ENCODE results near the gene UNC5C. TPM values are rescaled to one million over a fixed set of nuclear protein-coding genes. Genes with fewer than 3 reads are reported as not detected.

The UNC5C gene
- total RNA-seq, 1 experiment from 2014 or later = not detected

GRCh38 chr4:95250544-95251137, 298.1 kb downstream of the UNC5C start:
- Mint-ChIP-seq H3K36me3 (ENCODE audit: insufficient read depth, unreplicated experiment) (no peaks in the 10 kb centered on the region), H3K27ac (ENCODE audit: unreplicated experiment) (no peak overlapping the region), H3K4me3 (ENCODE audit: unreplicated experiment) (no peak overlapping the region), H3K4me1 (ENCODE audit: low read depth, unreplicated experiment) (no peaks in the 10 kb centered on the region), H3K27me3 (ENCODE audit: insufficient read depth, unreplicated experiment) (no peaks in the 10 kb centered on the region), H3K9me3 (ENCODE audit: unreplicated experiment) (no peaks in the 10 kb centered on the region)
- H3K4me3 ChIP-seq (ENCODE audit: low read depth, low read length) = no peak overlapping the region
- CTCF ChIA-PET = no interaction called here
- DNase-seq = no peak
- H3K9me3 ChIP-seq = no peaks in the 10 kb centered on the region
- BruUV-seq (replicated peaks) = no TSS peak
- POLR2A ChIA-PET = no interaction called here
- H3K4me1 ChIP-seq = peaks cover 10% of the 10 kb centered on the region
- H3K36me3 ChIP-seq (ENCODE audit: control insufficient read depth, insufficient read depth, low read length) = no peaks in the 10 kb centered on the region
- no peaks in the 10 kb centered on the region for H3K27me3 ChIP-seq (replicated peaks; ENCODE audit: control insufficient read depth, insufficient read depth, low read length)
- intact Hi-C loops (cut with micrococcal nuclease; ENCODE audit: unreplicated experiment) = no loop called here
- no peak for TF ChIP-seq CTCF (IDR thresholded peaks at IDR 0.05; ENCODE audit: insufficient read depth in 1 of 2, low read depth in 1 of 2, low read length in 1 of 2, severe bottlenecking in 1 of 2, unreplicated experiment in 1 of 2)

GRCh38 chr4:95249426-95250021, 299.2 kb downstream of the UNC5C start:
- CTCF ChIA-PET = no interaction called here
- H3K27me3 ChIP-seq (replicated peaks; ENCODE audit: control insufficient read depth, insufficient read depth, low read length) = no peaks in the 10 kb centered on the region
- no peaks in the 10 kb centered on the region for H3K9me3 Mint-ChIP-seq (ENCODE audit: unreplicated experiment)
- no peaks in the 10 kb centered on the region for H3K9me3 ChIP-seq
- peaks cover 10% of the 10 kb centered on the region for H3K4me1 ChIP-seq
- H3K4me1 Mint-ChIP-seq (ENCODE audit: low read depth, unreplicated experiment) = no peaks in the 10 kb centered on the region
- no peak for TF ChIP-seq CTCF (IDR thresholded peaks at IDR 0.05; ENCODE audit: insufficient read depth in 1 of 2, low read depth in 1 of 2, low read length in 1 of 2, severe bottlenecking in 1 of 2, unreplicated experiment in 1 of 2)
- no peak overlapping the region for H3K27ac Mint-ChIP-seq (ENCODE audit: unreplicated experiment)
- no peaks in the 10 kb centered on the region for H3K36me3 Mint-ChIP-seq (ENCODE audit: insufficient read depth, unreplicated experiment)
- H3K36me3 ChIP-seq (ENCODE audit: control insufficient read depth, insufficient read depth, low read length) = no peaks in the 10 kb centered on the region
- no peak for DNase-seq
- H3K4me3 ChIP-seq (ENCODE audit: low read depth, low read length) = no peak overlapping the region
- intact Hi-C loops (cut with micrococcal nuclease; ENCODE audit: unreplicated experiment) = no loop called here
- BruUV-seq (replicated peaks) = no TSS peak
- POLR2A ChIA-PET = no interaction called here
- no peaks in the 10 kb centered on the region for H3K27me3 Mint-ChIP-seq (ENCODE audit: insufficient read depth, unreplicated experiment)
- H3K4me3 Mint-ChIP-seq (ENCODE audit: unreplicated experiment) = no peak overlapping the region

- no peak overlapping the region for H3K27ac Mint-ChIP-seq (ENCODE audit: unreplicated experiment)
- Histone ChIP-seq H3K9me3 (no peaks in the 10 kb centered on the region), H3K4me3 (ENCODE audit: low read depth, low read length) (no peak overlapping the region), H3K36me3 (ENCODE audit: control insufficient read depth, insufficient read depth, low read length) (no peaks in the 10 kb centered on the region), H3K27me3 (replicated peaks; ENCODE audit: control insufficient read depth, insufficient read depth, low read length) (no peaks in the 10 kb centered on the region), H3K4me1 (peaks cover 10% of the 10 kb centered on the region)
- H3K4me1 Mint-ChIP-seq (ENCODE audit: low read depth, unreplicated experiment) = no peaks in the 10 kb centered on the region
- BruUV-seq (replicated peaks) = no TSS peak
- CTCF ChIA-PET = no interaction called here
- intact Hi-C loops (cut with micrococcal nuclease; ENCODE audit: unreplicated experiment) = no loop called here
- no peaks in the 10 kb centered on the region for H3K27me3 Mint-ChIP-seq (ENCODE audit: insufficient read depth, unreplicated experiment)
- no peak for TF ChIP-seq CTCF (IDR thresholded peaks at IDR 0.05; ENCODE audit: insufficient read depth in 1 of 2, low read depth in 1 of 2, low read length in 1 of 2, severe bottlenecking in 1 of 2, unreplicated experiment in 1 of 2)
- POLR2A ChIA-PET = no interaction called here
- H3K36me3 Mint-ChIP-seq (ENCODE audit: insufficient read depth, unreplicated experiment) = no peaks in the 10 kb centered on the region
- H3K4me3 Mint-ChIP-seq (ENCODE audit: unreplicated experiment) = no peak overlapping the region
- no peaks in the 10 kb centered on the region for H3K9me3 Mint-ChIP-seq (ENCODE audit: unreplicated experiment)
- DNase-seq = peak in 1 of 2 experiments; percentile 26
Measured at GRCh38 chr4:95248720-95249425, 299.9 kb downstream of the UNC5C start.
